Right lobe of liver (tissue), 4 donors: ENCODE data around the gene PCAT7.

Experiments used
- POLR2A ChIP-seq: fragments of 450-650 bp; IDR thresholded peaks from one replicate; pipeline ENCODE4 v1.6.1; 2017; ENCODE audit warnings: antibody characterized with exemption, mild to moderate bottlenecking
- TF ChIP-seq, protein P1 (sequence below), 4 donors: fragments of 200-600 bp in 3 of 4; fragments of 450-650 bp in 1 of 4; IDR thresholded peaks; one replicate each; pipeline versions ENCODE4 v1.5.1 to v1.8.0; 2016 to 2022; ENCODE audit warnings: antibody characterized with exemption in 4 of 4, mild to moderate bottlenecking in 2 of 4
- donor health status: DM: no; HTN: no; CAD: no.
- donor health status: DM: no; HTN: no; CAD: no.
- donor health status: DM: no; HTN: yes; CAD: no.

DNA sequence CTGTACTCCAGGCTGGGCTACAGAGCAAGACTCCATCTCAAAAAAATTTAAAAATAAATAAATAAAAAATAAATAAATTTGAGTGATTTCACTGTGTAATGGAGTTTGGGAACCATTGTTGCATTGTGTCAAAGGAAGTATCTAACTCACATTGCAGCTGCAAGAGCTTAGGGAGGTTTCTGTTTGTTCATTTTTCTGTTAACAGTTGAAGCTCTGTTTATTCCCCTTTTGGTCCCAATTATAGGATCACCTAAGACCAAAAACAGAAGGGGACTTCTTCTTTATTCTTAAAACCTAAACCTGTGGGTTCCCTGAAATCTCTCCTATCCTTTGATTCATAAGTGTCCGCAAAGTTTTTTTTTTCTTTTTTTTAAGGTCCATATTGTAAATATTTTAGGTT lies 28.6 kb upstream of the PCAT7 start:
- TF ChIP-seq POLR2A, result no peak
- TF ChIP-seq, protein P1, sequence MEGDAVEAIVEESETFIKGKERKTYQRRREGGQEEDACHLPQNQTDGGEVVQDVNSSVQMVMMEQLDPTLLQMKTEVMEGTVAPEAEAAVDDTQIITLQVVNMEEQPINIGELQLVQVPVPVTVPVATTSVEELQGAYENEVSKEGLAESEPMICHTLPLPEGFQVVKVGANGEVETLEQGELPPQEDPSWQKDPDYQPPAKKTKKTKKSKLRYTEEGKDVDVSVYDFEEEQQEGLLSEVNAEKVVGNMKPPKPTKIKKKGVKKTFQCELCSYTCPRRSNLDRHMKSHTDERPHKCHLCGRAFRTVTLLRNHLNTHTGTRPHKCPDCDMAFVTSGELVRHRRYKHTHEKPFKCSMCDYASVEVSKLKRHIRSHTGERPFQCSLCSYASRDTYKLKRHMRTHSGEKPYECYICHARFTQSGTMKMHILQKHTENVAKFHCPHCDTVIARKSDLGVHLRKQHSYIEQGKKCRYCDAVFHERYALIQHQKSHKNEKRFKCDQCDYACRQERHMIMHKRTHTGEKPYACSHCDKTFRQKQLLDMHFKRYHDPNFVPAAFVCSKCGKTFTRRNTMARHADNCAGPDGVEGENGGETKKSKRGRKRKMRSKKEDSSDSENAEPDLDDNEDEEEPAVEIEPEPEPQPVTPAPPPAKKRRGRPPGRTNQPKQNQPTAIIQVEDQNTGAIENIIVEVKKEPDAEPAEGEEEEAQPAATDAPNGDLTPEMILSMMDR (IDR thresholded peaks at IDR 0.05), result no peak
